Breast epithelium (tissue), 3 donors: ENCODE data around the gene PNPLA7.

ENCODE experiments used
- CTCF ChIP-seq, 3 donors: fragments of 450-650 bp; IDR thresholded peaks; one replicate each; pipeline ENCODE4 v1.5.1; 2016 to 2017; ENCODE audit warnings: antibody characterized with exemption in 3 of 3, mild to moderate bottlenecking in 3 of 3, moderate library complexity in 3 of 3
- POLR2A ChIP-seq: fragments of 450-650 bp; IDR thresholded peaks from one replicate; pipeline ENCODE4 v1.6.1; 2016; ENCODE audit warnings: antibody characterized with exemption, mild to moderate bottlenecking, moderate library complexity

GRCh38 chr9:137535120-137535428 lies 15.1 kb downstream of the PNPLA7 start:
- TF ChIP-seq CTCF (IDR thresholded peaks at IDR 0.05), result no peak
- TF ChIP-seq POLR2A, result no peak
